DOHH2 (cell line): Measurements from ENCODE around the gene PHACTR1.
"Not testable (repeated sequence)": the region's sequence is repeated elsewhere in the genome, so short reads cannot be mapped to it uniquely, and the experiment has no call there.

ENCODE experiments used
- H3F3A ChIP-seq: fragments of 200-600 bp; sonication (generic), shearing (Covaris generic); 2 replicates; pipeline ENCODE4 v1.6.0; 2016; ENCODE audit warnings: antibody characterized with exemption, mild to moderate bottlenecking; ENCODE audit not compliant: control insufficient read depth, insufficient read depth
- H3K27ac ChIP-seq: fragments of 200-600 bp; sonication (generic); 2 replicates; pipeline ENCODE4 v1.5.1; 2014; ENCODE audit warnings: low read depth, mild to moderate bottlenecking, low read length, moderate library complexity
- H3K27me3 ChIP-seq: fragments of 200-600 bp; sonication (generic); 2 replicates; pipeline ENCODE4 v1.6.1; 2014; ENCODE audit warnings: mild to moderate bottlenecking, low read length, mixed read lengths; ENCODE audit not compliant: control insufficient read depth
- H3K36me3 ChIP-seq: fragments of 200-600 bp; sonication (generic); 2 replicates; pipeline ENCODE4 v1.6.1; 2014; ENCODE audit warnings: mild to moderate bottlenecking, low read length, moderate library complexity, mixed read lengths; ENCODE audit not compliant: control insufficient read depth
- H3K4me1 ChIP-seq: fragments of 200-600 bp; sonication (generic); 2 replicates; pipeline ENCODE4 v1.6.1; 2014; ENCODE audit warnings: mild to moderate bottlenecking, low read length, mixed read lengths; ENCODE audit not compliant: control insufficient read depth
- H3K4me2 ChIP-seq: fragments of 200-600 bp; sonication (generic); 2 replicates; pipeline ENCODE4 v1.6.0; 2014; ENCODE audit warnings: mild to moderate bottlenecking, low read length, moderate library complexity
- H3K4me3 ChIP-seq: fragments of 200-600 bp; sonication (generic); 2 replicates; pipeline ENCODE4 v1.5.1; 2014; ENCODE audit warnings: mild to moderate bottlenecking, low read length, mixed read lengths
- H3K79me2 ChIP-seq: fragments of 200-600 bp; sonication (generic); 2 replicates; pipeline ENCODE4 v1.6.1; 2014; ENCODE audit warnings: mild to moderate bottlenecking, low read length, mixed read lengths; ENCODE audit not compliant: control insufficient read depth
- H3K9me2 ChIP-seq: fragments of 200-600 bp; sonication (generic); replicated peaks from 2 replicates; pipeline ENCODE4 v1.6.1; 2014; ENCODE audit warnings: mild to moderate bottlenecking, low read length, mixed read lengths; ENCODE audit not compliant: control insufficient read depth
- H3K9me3 ChIP-seq: fragments of 200-600 bp; sonication (generic); 2 replicates; pipeline ENCODE4 v1.6.1; 2014; ENCODE audit warnings: antibody characterized with exemption, low read length, mixed read lengths; ENCODE audit not compliant: control insufficient read depth, insufficient read depth
- H4K20me1 ChIP-seq: fragments of 200-600 bp; sonication (generic); 2 replicates; pipeline ENCODE4 v1.6.0; 2014; ENCODE audit warnings: low read depth, mild to moderate bottlenecking, antibody characterized with exemption, low read length, moderate library complexity; ENCODE audit not compliant: control insufficient read depth, insufficient read depth
- CTCF ChIP-seq: fragments of 200-600 bp; sonication (generic); IDR thresholded peaks from one replicate; pipeline ENCODE4 v1.5.1; 2014; ENCODE audit warnings: antibody characterized with exemption, mild to moderate bottlenecking, low read depth, low read length; ENCODE audit not compliant: poor library complexity, severe bottlenecking
- EZH2phosphoT487 ChIP-seq: fragments of 200-600 bp; sonication (generic); IDR thresholded peaks from 2 replicates; pipeline ENCODE4 v1.6.1; 2017; ENCODE audit warnings: borderline replicate concordance, mild to moderate bottlenecking, antibody characterized with exemption, low read length, moderate library complexity, mixed read lengths

Gene PHACTR1

GRCh38 chr6:13120483-13121482, 404.2 kb downstream of the PHACTR1 start:
- TF ChIP-seq EZH2phosphoT487: no peak
- TF ChIP-seq CTCF: peak; percentile 13
- no peak overlapping the region for H3K27ac ChIP-seq
- H3K9me3 ChIP-seq: no peaks in the 10 kb centered on the region
- H3K9me2 ChIP-seq: no peaks in the 10 kb centered on the region
- no peak overlapping the region for H3K4me2 ChIP-seq
- no peaks in the 10 kb centered on the region for H3F3A ChIP-seq
- peaks cover 14% of the 10 kb centered on the region for H3K4me1 ChIP-seq
- H3K27me3 ChIP-seq: no peaks in the 10 kb centered on the region; the same call in 1 of the 2 replicates
- no peaks in the 10 kb centered on the region for H3K36me3 ChIP-seq
- no peak overlapping the region for H3K4me3 ChIP-seq
- no peaks in the 10 kb centered on the region for H4K20me1 ChIP-seq
- H3K79me2 ChIP-seq: no peaks in the 10 kb centered on the region

- no peaks in the 10 kb centered on the region for H3F3A ChIP-seq
- H3K9me2 ChIP-seq: no peaks in the 10 kb centered on the region
- TF ChIP-seq EZH2phosphoT487: no peak
- no peaks in the 10 kb centered on the region for H3K36me3 ChIP-seq
- peaks cover 7% of the 10 kb centered on the region for H3K4me1 ChIP-seq
- no peaks in the 10 kb centered on the region for H3K27me3 ChIP-seq
- no peak overlapping the region for H3K4me3 ChIP-seq
- no peaks in the 10 kb centered on the region for H4K20me1 ChIP-seq
- no peak overlapping the region for H3K27ac ChIP-seq
- no peak overlapping the region for H3K4me2 ChIP-seq
- H3K9me3 ChIP-seq: no peaks in the 10 kb centered on the region
- no peaks in the 10 kb centered on the region for H3K79me2 ChIP-seq
Measured at GRCh38 chr6:13124131-13124530, 407.6 kb downstream of the PHACTR1 start.

- Histone ChIP-seq H3K79me2 (no peaks in the 10 kb centered on the region), H3K36me3 (no peaks in the 10 kb centered on the region), H3K9me2 (no peaks in the 10 kb centered on the region), H4K20me1 (no peaks in the 10 kb centered on the region), H3K4me2 (no peak overlapping the region), H3K9me3 (no peaks in the 10 kb centered on the region), H3K27ac (no peak overlapping the region), H3K4me1 (peaks cover 7% of the 10 kb centered on the region), H3K4me3 (no peak overlapping the region), H3K27me3 (no peaks in the 10 kb centered on the region), H3F3A (no peaks in the 10 kb centered on the region)
- TF ChIP-seq CTCF (no peak), EZH2phosphoT487 (no peak)
Measured at GRCh38 chr6:13125841-13126240, 409.3 kb downstream of the PHACTR1 start.

GRCh38 chr6:13131935-13132661, 415.5 kb downstream of the PHACTR1 start:
- H3K4me3 ChIP-seq: no peak overlapping the region
- H3K79me2 ChIP-seq: no peaks in the 10 kb centered on the region
- no peaks in the 10 kb centered on the region for H3K9me2 ChIP-seq
- no peaks in the 10 kb centered on the region for H3F3A ChIP-seq
- H3K36me3 ChIP-seq: no peaks in the 10 kb centered on the region
- no peaks in the 10 kb centered on the region for H4K20me1 ChIP-seq
- no peaks in the 10 kb centered on the region for H3K27me3 ChIP-seq
- no peak overlapping the region for H3K27ac ChIP-seq
- H3K4me2 ChIP-seq: no peak overlapping the region
- H3K4me1 ChIP-seq: no peaks in the 10 kb centered on the region
- H3K9me3 ChIP-seq: no peaks in the 10 kb centered on the region
- TF ChIP-seq CTCF (no peak), EZH2phosphoT487 (no peak)

- not testable (repeated sequence) for H3K79me2 ChIP-seq, H3K4me2 ChIP-seq, H3K9me3 ChIP-seq, H3K27ac ChIP-seq, H3F3A ChIP-seq, H3K4me1 ChIP-seq, H4K20me1 ChIP-seq, H3K9me2 ChIP-seq, H3K36me3 ChIP-seq, H3K27me3 ChIP-seq, H3K4me3 ChIP-seq
Measured at GRCh38 chr6:13133894-13134293, 417.3 kb downstream of the PHACTR1 start.
